ENCODE results near the gene ZBED5.
"Not testable (repeated sequence)": the region's sequence is repeated elsewhere in the genome, so short reads cannot be mapped to it uniquely, and the experiment has no call there.

Gene ZBED5

GRCh38 chr11:10844356-10844755, 13.5 kb downstream of the ZBED5 start:
- H3K27me3 ChIP-seq (ENCODE audit: control insufficient read depth, insufficient read depth, low read length, poor library complexity, severe bottlenecking): no peaks in the 10 kb centered on the region
- H3K4me3 ChIP-seq (ENCODE audit: insufficient read depth, low read depth, low read length): no peak overlapping the region
- H3K4me1 ChIP-seq (ENCODE audit: control insufficient read depth, insufficient read depth, low read length): no peaks in the 10 kb centered on the region
- H3K27ac ChIP-seq (ENCODE audit: insufficient read depth, low read depth, low read length, poor library complexity, severe bottlenecking): no peak overlapping the region
- H3K36me3 ChIP-seq (ENCODE audit: control insufficient read depth, insufficient read depth, low read length): no peaks in the 10 kb centered on the region
- H3K9me3 ChIP-seq (ENCODE audit: control insufficient read depth, low read length): no peaks in the 10 kb centered on the region

- no peaks in the 10 kb centered on the region for H3K4me1 ChIP-seq (ENCODE audit: control insufficient read depth, insufficient read depth, low read length)
- WGBS, 2 experiments: 59 to 64% methylated on average over 3 of the region's 3 CpGs
These were observed 19.0 kb downstream of the ZBED5 start for GRCh38 chr11:10838881-10839280.

GRCh38 chr11:10838083-10838482, 19.8 kb downstream of the ZBED5 start:
- no peak overlapping the region for H3K27ac ChIP-seq (ENCODE audit: insufficient read depth, low read depth, low read length, poor library complexity, severe bottlenecking)
- H3K4me1 ChIP-seq (ENCODE audit: control insufficient read depth, insufficient read depth, low read length): no peaks in the 10 kb centered on the region
- H3K9me3 ChIP-seq (ENCODE audit: control insufficient read depth, low read length): no peaks in the 10 kb centered on the region
- H3K27me3 ChIP-seq (ENCODE audit: control insufficient read depth, insufficient read depth, low read length, poor library complexity, severe bottlenecking): no peaks in the 10 kb centered on the region
- no peak overlapping the region for H3K4me3 ChIP-seq (ENCODE audit: insufficient read depth, low read depth, low read length)
- no peaks in the 10 kb centered on the region for H3K36me3 ChIP-seq (ENCODE audit: control insufficient read depth, insufficient read depth, low read length)

More at GRCh38 chr11:10838881-10839280, 19.0 kb downstream of the ZBED5 start:
- Histone ChIP-seq H3K36me3 (ENCODE audit: control insufficient read depth, insufficient read depth, low read length) (no peaks in the 10 kb centered on the region), H3K4me3 (ENCODE audit: insufficient read depth, low read depth, low read length) (no peak overlapping the region), H3K27ac (ENCODE audit: insufficient read depth, low read depth, low read length, poor library complexity, severe bottlenecking) (no peak overlapping the region), H3K27me3 (ENCODE audit: control insufficient read depth, insufficient read depth, low read length, poor library complexity, severe bottlenecking) (no peaks in the 10 kb centered on the region), H3K9me3 (ENCODE audit: control insufficient read depth, low read length) (no peaks in the 10 kb centered on the region)

GRCh38 chr11:10836884-10837283, 21.0 kb downstream of the ZBED5 start:
- not testable (repeated sequence) for H3K27me3 ChIP-seq (ENCODE audit: control insufficient read depth, insufficient read depth, low read length, poor library complexity, severe bottlenecking)
- 78 to 88% methylated on average over 4 of the region's 4 CpGs for WGBS, 2 experiments

GRCh38 chr11:10829139-10829538, 28.7 kb downstream of the ZBED5 start:
- Histone ChIP-seq H3K9me3 (ENCODE audit: control insufficient read depth, low read length) (no peaks in the 10 kb centered on the region), H3K4me1 (ENCODE audit: control insufficient read depth, insufficient read depth, low read length) (no peaks in the 10 kb centered on the region), H3K27me3 (ENCODE audit: control insufficient read depth, insufficient read depth, low read length, poor library complexity, severe bottlenecking) (no peaks in the 10 kb centered on the region), H3K36me3 (ENCODE audit: control insufficient read depth, insufficient read depth, low read length) (no peaks in the 10 kb centered on the region), H3K4me3 (ENCODE audit: insufficient read depth, low read depth, low read length) (no peak overlapping the region), H3K27ac (ENCODE audit: insufficient read depth, low read depth, low read length, poor library complexity, severe bottlenecking) (no peak overlapping the region)
- WGBS, 2 experiments: 89 to 90% methylated on average over 4 of the region's 4 CpGs

More at GRCh38 chr11:10836884-10837283, 21.0 kb downstream of the ZBED5 start:
- H3K27ac ChIP-seq (ENCODE audit: insufficient read depth, low read depth, low read length, poor library complexity, severe bottlenecking); H3K4me3 ChIP-seq (ENCODE audit: insufficient read depth, low read depth, low read length); H3K9me3 ChIP-seq (ENCODE audit: control insufficient read depth, low read length); H3K4me1 ChIP-seq (ENCODE audit: control insufficient read depth, insufficient read depth, low read length); H3K36me3 ChIP-seq (ENCODE audit: control insufficient read depth, insufficient read depth, low read length): not testable (repeated sequence)

GRCh38 chr11:10828402-10828801, 29.5 kb downstream of the ZBED5 start:
- Histone ChIP-seq H3K36me3 (ENCODE audit: control insufficient read depth, insufficient read depth, low read length) (no peaks in the 10 kb centered on the region), H3K4me1 (ENCODE audit: control insufficient read depth, insufficient read depth, low read length) (no peaks in the 10 kb centered on the region), H3K4me3 (ENCODE audit: insufficient read depth, low read depth, low read length) (no peak overlapping the region), H3K9me3 (ENCODE audit: control insufficient read depth, low read length) (no peaks in the 10 kb centered on the region), H3K27ac (ENCODE audit: insufficient read depth, low read depth, low read length, poor library complexity, severe bottlenecking) (no peak overlapping the region), H3K27me3 (ENCODE audit: control insufficient read depth, insufficient read depth, low read length, poor library complexity, severe bottlenecking) (no peaks in the 10 kb centered on the region)
- WGBS, 2 experiments: 47% methylated on average over 2 of the region's 2 CpGs

GRCh38 chr11:10824888-10825287, 33.0 kb downstream of the ZBED5 start:
- Histone ChIP-seq H3K4me1 (ENCODE audit: control insufficient read depth, insufficient read depth, low read length) (no peaks in the 10 kb centered on the region), H3K4me3 (ENCODE audit: insufficient read depth, low read depth, low read length) (no peak overlapping the region), H3K36me3 (ENCODE audit: control insufficient read depth, insufficient read depth, low read length) (no peaks in the 10 kb centered on the region), H3K27me3 (ENCODE audit: control insufficient read depth, insufficient read depth, low read length, poor library complexity, severe bottlenecking) (no peaks in the 10 kb centered on the region), H3K27ac (ENCODE audit: insufficient read depth, low read depth, low read length, poor library complexity, severe bottlenecking) (no peak overlapping the region), H3K9me3 (ENCODE audit: control insufficient read depth, low read length) (no peaks in the 10 kb centered on the region)
- WGBS, 2 experiments: 83 to 86% methylated on average over 3 of the region's 3 CpGs

- no peak overlapping the region for H3K4me3 ChIP-seq (ENCODE audit: insufficient read depth, low read depth, low read length)
- H3K27ac ChIP-seq (ENCODE audit: insufficient read depth, low read depth, low read length, poor library complexity, severe bottlenecking): no peak overlapping the region
- no peaks in the 10 kb centered on the region for H3K9me3 ChIP-seq (ENCODE audit: control insufficient read depth, low read length)
- H3K36me3 ChIP-seq (ENCODE audit: control insufficient read depth, insufficient read depth, low read length): no peaks in the 10 kb centered on the region
- no peaks in the 10 kb centered on the region for H3K4me1 ChIP-seq (ENCODE audit: control insufficient read depth, insufficient read depth, low read length)
- no peaks in the 10 kb centered on the region for H3K27me3 ChIP-seq (ENCODE audit: control insufficient read depth, insufficient read depth, low read length, poor library complexity, severe bottlenecking)
- 95 to 100% methylated on average over 2 of the region's 2 CpGs for WGBS, 2 experiments
These were observed 34.7 kb downstream of the ZBED5 start for GRCh38 chr11:10823152-10823579.

- H3K4me3 ChIP-seq (ENCODE audit: insufficient read depth, low read depth, low read length): not testable (repeated sequence)
These were observed 35.4 kb downstream of the ZBED5 start for GRCh38 chr11:10822491-10822890.

GRCh38 chr11:10818594-10818993, 39.3 kb downstream of the ZBED5 start:
- H3K27ac ChIP-seq (ENCODE audit: insufficient read depth, low read depth, low read length, poor library complexity, severe bottlenecking): no peak overlapping the region
- no peaks in the 10 kb centered on the region for H3K9me3 ChIP-seq (ENCODE audit: control insufficient read depth, low read length)
- H3K36me3 ChIP-seq (ENCODE audit: control insufficient read depth, insufficient read depth, low read length): no peaks in the 10 kb centered on the region
- H3K27me3 ChIP-seq (ENCODE audit: control insufficient read depth, insufficient read depth, low read length, poor library complexity, severe bottlenecking): no peaks in the 10 kb centered on the region
- no peak overlapping the region for H3K4me3 ChIP-seq (ENCODE audit: insufficient read depth, low read depth, low read length)
- no peaks in the 10 kb centered on the region for H3K4me1 ChIP-seq (ENCODE audit: control insufficient read depth, insufficient read depth, low read length)
- WGBS, 2 experiments: 94 to 97% methylated on average over 1 of the region's 1 CpG

More at GRCh38 chr11:10822491-10822890, 35.4 kb downstream of the ZBED5 start:
- H3K9me3 ChIP-seq (ENCODE audit: control insufficient read depth, low read length); H3K4me1 ChIP-seq (ENCODE audit: control insufficient read depth, insufficient read depth, low read length); H3K27ac ChIP-seq (ENCODE audit: insufficient read depth, low read depth, low read length, poor library complexity, severe bottlenecking); H3K27me3 ChIP-seq (ENCODE audit: control insufficient read depth, insufficient read depth, low read length, poor library complexity, severe bottlenecking); H3K36me3 ChIP-seq (ENCODE audit: control insufficient read depth, insufficient read depth, low read length): not testable (repeated sequence)
- 85 to 86% methylated on average over 2 of the region's 3 CpGs for WGBS, 2 experiments

- no peaks in the 10 kb centered on the region for H3K27me3 ChIP-seq (ENCODE audit: control insufficient read depth, insufficient read depth, low read length, poor library complexity, severe bottlenecking)
- H3K36me3 ChIP-seq (ENCODE audit: control insufficient read depth, insufficient read depth, low read length): no peaks in the 10 kb centered on the region
- H3K4me1 ChIP-seq (ENCODE audit: control insufficient read depth, insufficient read depth, low read length): peaks cover 9% of the 10 kb centered on the region
- H3K9me3 ChIP-seq (ENCODE audit: control insufficient read depth, low read length): no peaks in the 10 kb centered on the region
- no peak overlapping the region for H3K27ac ChIP-seq (ENCODE audit: insufficient read depth, low read depth, low read length, poor library complexity, severe bottlenecking)
- no peak overlapping the region for H3K4me3 ChIP-seq (ENCODE audit: insufficient read depth, low read depth, low read length)
These were observed 43.9 kb downstream of the ZBED5 start for GRCh38 chr11:10813945-10814344.
